DMS 273 treated with DMSO at 0.1 percent for 48 hours (cell line): ENCODE measurements around the gene MDGA2.
"Not testable (repeated sequence)": the region's sequence is repeated elsewhere in the genome, so short reads cannot be mapped to it uniquely, and the experiment has no call there.

Experiments
- DNase-seq: peaks from one replicate; lab custom pipeline; 2025; lab: John Stamatoyannopoulos, UW

MDGA2 gene

DNA sequence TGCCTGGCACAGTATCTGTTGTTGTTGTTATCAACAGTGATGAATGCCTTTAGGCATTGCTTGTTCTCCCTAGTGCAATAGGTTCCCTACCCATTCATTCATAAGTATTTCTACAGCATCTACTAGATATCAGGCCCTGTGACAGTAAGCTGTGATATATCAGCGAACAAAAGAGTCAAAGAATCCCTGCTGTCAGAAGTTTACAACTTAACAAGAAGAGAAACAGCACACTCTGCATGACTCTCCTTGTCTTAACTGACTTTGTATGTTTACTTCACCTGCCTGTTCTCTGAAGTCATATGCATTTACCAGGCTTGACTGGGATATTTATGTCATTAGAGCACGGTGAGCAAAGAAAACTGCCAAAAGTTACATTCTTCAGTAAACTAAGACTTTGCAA is 571.6 kb downstream of the MDGA2 start:
- no peak for DNase-seq

DNA sequence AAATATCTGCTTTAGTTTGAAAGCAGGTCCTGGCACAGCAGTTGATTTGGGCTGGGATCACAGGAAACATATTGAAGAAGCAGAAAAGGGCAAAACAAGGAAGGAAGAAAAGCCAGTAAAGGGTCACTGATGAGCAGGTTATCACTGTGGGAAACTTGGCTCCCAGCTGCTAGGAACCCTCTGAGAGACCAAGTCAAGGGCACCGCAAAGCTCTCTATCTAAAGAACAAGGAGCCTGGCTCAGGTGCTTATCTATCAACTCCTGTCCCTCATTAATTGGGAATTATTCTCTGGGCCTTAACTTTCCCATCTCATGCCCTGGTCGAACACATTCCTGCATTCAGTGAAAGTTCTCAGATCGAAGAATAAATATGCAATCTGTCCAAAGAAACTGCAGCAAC is 572.9 kb downstream of the MDGA2 start:
- DNase-seq, result no peak

DNA sequence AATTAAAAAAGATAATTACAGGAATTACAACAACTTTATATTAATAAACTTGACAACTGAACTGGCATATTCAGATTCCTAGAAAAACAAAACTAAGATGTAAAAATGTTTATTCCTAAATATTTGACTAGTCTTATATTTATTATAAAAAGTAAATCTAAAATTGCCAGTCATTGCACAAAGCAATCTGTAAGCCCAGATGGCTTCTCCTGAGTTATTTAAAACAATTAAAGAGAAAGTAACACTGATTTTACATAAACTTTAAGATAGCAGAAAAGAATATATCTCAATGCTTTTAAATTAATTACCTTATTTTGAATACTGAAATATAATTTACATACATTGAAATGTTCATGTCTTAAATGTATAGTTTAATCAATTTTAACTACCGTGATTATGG is 589.7 kb downstream of the MDGA2 start:
- no peak for DNase-seq

DNA sequence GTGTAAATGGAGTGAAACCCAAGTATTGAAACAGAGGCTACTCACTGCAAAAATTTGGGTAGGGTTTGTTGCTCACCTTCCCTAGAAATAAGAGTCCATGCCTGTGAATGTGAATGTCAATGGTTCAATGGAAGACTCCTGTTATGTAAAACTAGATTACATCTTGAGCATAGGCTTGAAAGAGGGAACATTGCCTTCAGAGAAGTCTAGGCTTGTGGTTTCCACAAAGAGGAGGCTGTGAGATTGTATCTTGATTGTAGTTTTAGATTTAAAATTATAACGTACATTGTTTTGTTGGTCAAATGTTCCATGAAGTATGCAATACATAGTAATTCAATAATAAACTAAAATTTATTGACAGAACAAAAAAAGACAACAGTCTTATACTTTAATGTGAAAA is 610.1 kb downstream of the MDGA2 start:
- no peak for DNase-seq

DNA sequence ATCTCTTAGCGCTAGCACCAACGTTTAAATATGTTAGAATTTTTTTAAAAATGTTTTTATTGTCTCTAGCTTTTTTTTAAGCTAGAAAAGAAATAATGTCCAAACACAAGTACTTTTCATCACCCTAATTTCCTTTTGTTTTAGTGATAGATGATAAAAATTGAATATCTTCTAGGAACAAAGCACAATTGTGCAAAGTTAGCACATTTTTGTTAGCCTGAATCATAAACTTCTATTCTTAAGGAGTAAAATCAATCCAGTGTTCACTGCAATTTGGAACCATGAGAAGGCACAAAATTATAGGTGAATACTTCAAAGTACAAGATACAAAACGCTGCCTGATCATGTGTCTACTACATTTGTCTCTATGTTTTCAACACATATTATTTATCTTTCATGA is 615.4 kb downstream of the MDGA2 start:
- DNase-seq, result no peak

DNA sequence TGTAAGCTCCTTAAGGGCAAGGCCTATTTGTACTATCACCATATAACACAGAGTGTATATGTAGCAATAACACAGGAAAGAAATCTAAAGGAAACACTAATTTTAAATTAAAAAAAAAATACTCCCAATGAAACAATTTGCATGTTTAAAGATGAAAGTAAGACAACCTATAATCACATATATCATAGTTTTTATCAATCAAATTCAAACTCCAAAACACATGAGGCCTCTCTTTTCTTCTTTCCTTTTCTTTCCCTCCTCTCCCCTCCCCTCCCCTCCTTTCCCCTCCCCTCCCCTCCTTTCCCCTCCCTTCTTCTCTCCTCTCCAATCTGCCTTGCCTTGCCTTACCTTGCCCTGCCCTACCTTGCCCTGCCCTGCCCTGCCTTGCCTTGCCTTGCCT is 618.0 kb downstream of the MDGA2 start:
- DNase-seq, result no peak

DNA sequence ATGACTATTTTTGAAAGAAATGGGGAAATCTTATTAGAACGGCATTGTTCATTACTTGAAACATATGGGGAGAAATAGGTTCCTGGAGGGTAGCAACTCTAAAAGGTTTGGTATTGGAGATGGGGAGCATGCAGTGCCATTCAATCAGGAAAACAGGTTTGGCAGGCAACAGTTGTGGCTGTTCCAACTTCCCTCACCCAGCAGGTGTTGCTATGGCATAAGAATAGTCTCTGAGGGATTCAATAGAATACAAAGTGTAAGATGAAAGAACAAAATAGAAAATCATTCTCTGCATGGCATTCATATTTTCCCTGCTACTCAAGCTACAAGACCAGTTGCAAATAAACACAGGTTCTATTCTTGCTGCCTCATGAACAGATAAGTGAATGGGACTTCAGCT is 630.6 kb downstream of the MDGA2 start:
- DNase-seq, result no peak

DNA sequence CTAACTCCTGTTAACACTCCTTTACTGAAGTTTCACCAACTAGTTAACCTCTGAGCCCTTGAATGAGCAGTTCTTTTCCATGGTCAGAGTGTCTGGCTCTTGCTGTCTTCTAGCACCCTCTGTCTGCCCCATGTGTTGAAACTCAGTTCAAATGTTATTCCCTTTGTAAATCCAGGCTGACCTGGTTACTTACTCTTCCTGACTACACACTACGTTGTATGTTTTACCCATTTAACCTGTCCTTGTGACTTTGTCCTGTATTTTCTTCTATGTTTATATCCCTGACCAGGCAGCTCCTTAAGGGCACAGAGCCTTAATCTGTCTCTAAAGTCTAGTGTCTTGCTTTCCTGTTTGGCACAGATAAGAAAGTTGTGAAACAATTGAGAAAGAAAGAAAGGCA is 634.9 kb downstream of the MDGA2 start:
- no peak for DNase-seq

DNA sequence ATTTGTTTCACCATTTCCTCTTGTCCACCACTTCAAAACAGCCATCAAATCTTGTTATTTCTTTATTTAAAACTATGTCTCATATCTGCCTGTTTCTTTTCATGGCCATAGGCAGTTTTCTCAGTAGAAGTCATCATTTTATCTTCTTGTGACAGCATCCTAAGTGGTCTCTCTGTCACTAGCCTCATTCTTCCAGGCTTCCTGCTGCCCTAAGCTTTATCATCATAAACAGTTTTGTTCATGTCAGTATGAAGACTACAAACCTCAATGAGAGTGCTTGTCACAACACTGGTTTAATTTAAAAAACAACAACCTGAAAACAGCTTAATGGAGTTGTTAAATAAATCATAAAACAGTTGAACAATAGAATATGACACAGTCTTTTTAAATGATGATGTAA is 636.1 kb downstream of the MDGA2 start:
- no peak for DNase-seq

DNA sequence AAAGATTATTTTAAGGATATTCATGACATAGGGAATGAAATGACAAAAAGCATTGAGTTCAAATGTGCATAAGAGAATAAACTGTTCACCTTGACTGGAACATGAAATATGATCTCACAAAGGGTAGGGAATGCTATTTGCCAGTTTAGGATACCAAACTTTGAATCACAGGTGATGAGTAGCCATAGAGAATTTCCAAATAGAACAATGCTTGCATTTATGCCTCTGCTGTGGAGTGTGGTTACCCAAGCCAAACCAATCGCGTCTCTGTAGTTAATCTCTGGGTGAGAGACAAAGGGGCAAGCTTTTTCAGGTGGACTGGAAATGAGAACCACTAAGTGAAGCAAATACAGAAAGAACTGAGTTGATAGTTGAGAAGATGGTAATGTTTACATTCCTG is 652.7 kb downstream of the MDGA2 start:
- DNase-seq, result no peak

DNA sequence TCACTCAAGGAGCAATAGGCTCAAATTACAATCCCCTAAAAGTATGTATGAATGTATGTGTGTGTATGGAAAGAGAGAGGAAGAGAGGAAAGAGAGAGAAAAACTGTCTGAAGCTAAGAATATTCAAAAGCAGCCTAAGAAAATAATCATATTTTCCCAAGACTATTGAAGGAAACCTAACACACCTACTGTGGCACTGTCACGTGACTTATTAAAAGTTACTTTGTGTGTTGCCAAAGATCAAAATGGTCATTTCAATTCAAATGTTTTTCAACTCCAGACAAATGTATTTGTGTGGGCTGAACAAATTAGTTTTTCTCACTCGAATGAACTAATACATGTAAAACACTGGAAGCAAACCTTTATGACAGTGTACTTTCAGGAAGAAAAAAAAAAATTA is 654.9 kb downstream of the MDGA2 start:
- DNase-seq, result no peak

DNA sequence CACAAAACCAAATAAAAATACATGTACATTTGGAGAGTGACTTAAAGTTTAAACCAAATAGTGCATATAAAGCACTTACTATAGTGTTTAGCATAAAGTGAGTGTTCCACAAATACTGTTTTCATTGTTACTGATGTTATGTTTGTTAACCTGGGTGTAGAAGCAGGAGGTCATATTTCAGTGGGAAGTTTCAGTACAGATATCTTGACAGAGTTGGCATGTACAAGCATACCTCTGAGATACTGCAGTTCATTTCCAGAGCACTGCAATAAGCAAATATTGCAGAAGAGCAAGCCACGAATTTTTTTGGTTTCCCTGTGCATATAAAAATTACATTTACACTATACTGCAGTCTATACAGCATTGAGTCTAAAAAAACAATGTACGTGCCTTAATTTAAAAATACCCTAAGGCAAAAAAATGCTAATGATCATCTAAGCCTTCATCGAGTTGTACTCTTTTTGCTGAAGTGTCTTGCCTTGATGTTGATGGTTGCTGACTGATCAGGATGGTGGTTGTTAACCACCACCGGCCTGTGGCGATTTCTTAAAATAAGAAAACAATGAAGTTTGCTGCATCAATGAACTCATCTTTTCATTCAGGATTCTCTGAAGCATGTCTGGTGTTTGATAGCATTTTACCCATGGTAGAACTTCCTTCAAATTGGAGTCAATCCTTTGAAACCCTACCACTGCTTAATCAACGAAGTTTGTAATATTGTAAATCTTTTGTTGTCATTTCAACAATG is 662.7 kb downstream of the MDGA2 start:
- DNase-seq, result no peak

DNA sequence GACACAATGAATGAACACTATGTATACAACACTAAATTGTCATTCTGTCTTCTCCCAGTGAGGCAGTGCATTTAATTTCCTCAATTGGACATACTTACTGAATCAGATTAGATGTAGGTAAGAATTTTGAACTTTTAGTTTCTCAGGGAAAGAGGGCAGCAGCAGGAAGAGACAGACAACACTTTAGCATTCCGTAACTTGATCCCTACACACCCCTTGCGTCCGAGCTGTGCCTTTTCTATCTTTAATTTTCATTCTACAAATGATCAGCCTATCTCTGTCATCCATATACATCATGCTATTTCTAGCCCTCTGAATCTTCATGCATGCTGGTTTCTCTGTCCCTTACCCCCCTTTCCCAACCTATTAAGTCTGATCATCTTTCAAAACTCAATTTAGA is 665.8 kb downstream of the MDGA2 start:
- DNase-seq, result no peak

DNA sequence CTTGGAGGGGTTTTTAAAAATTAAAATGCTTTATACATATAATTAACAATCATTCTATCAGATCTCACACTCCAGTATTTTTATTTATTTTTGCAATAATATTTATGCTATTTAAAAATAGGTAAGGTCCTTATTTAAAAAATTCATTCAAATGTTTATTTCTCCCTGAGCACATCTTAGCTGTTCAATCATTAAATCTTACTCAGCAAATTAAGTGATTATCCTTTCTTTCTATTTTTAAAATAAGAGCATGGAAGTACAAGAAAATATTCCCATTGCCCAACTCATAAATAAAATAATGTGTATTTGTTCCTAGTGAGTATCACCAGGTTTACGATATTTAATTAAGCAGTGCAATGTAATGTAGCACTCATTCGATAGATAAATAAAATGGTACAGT is 666.7 kb downstream of the MDGA2 start:
- no peak for DNase-seq

DNA sequence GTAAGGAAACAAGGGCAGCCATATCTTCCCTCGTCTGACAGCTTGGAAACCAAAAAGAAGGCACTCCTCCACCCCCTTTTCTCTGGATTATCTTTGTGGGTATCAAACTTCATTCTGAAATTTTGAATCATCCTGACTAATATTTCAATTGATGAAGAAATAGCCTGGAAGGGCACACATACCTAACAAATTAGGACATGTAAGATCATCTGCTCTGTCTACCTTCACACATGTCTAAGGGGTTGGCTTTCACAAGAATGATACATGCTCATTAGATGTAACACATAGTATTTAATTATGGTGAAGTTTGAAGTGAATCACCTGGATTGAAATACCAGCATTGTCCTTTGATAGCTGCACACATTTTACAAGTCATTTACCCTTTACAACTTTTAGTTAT is 675.7 kb downstream of the MDGA2 start:
- no peak for DNase-seq

DNA sequence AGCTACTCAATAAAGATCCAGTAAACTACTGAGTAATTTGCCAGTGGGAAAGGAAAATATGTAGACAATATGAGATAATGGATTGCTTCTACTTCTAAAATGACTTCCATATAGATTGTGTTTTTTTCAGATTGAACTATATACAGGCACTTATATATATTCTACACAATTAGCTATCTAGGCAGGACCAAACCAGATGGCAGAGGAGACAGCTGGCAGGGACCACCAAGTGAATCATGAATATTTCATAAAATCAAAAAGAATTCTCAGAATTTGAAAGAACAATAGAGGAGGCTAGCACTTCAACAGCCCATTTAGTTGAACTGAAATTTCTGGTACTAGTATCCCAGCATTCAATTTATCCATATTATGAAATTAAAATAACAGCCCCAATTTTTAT is 685.8 kb downstream of the MDGA2 start:
- no peak for DNase-seq

DNA sequence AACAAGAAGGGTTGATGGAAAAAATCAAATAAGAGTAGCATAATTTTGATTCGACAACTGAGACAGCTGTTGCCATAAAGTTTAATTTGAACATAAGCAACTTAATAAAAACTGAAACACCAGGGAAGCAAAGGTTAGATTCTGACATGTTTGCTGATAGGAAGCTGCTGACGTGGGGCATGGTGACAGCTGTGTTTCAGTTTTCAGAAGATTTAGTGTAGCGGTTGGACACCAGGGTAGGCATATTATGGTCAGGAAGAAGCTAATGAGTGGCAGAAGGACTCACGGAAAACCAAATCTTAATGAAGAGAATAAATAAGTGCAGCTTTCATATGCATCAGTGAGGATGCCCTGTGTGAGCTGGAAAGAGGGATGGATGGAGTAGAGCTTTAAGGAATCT is 687.1 kb downstream of the MDGA2 start:
- DNase-seq, result no peak

DNA sequence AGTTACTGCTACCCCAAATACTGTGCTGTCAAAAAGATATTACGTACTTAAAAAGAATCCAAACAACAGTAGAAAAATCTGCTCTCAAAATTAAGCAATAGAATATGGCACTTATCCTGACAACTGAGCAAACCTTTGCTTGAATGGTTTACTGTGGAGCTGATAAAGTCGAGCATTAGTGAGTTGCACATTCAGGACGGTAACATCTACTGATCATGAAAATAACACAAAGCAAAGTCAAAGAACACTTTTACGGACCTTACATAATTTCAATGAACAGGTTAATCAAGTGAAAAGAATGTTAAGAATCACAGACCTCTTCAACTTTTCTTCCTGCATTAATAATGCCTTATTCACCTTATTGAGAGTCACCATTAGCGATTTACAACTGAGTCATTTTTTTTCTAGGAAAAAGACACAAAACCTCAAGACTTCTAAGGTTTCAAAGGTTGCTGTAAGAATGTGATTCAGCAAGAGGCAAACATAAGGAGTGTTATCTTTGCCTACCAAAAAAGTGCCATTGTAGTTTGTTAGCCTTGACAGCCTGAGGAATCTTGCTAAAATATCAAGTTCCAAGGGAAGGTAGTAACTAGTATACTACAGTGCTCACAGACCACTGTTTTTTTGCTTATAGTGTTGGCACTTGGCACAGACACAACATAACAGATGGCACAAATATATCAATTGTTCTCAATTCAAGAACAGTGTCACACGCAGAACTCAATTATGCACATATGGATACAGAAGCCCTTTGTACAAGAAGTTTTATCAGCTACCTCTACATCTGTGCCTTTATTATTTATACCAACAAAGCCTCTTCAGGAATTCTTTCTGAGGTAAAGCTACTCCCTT is 689.6 kb downstream of the MDGA2 start:
- DNase-seq, result no peak

DNA sequence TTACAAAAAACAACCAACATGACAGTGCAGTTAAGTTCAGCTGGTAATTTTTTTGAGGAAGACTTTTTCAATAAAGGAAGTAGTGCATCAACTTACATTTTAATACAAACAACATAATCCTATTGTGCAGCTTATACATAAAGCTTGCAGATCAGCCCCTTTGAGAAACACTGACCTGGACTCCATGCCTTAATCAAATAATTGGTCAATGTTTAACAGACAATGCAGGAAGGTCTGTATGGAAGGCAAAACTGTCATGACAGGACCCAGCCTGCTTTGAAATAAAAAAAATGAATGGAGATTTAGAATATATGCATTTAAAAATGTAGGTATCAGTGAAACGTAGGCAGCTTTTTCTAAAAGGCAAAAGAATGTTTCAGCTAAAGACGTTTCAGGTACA is 702.1 kb downstream of the MDGA2 start:
- no peak for DNase-seq

DNA sequence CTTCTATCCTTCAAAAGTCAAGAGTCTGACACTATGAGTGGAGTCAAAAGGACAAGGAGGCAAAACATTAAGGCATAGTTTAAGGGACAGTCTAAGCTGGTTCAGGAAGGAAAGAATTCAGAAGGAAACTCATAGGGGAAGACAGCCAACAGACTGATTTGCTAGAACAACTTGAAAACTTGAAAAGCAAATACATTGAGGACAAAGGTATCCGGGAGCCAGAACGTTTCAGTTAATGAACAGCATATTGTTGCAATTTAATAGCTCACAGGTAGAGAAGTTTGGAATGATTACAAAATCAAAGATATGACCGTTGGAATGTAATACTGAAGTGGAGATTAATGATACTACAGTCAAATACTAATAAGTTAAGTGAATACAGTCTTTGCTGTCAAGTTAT is 711.0 kb downstream of the MDGA2 start:
- no peak for DNase-seq

DNA sequence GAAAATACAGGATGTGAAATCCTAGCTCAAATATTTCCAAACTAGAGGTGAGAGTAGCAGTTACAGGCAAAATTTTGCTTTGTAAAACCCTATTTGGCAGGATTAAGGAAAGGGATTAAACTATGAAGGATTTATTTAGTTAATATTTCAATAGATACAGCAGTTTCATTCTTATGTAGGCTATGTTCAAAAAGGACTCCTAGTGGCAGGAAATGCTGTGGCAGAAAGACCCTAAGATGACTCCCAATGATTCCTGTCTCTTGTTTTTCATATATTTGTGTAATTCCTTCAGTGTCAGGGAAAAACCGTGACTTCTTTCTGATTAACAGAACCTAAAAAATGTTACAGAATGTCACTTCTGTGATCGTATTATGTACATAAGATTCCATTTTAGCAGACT is 724.3 kb downstream of the MDGA2 start:
- DNase-seq, result no peak

DNA sequence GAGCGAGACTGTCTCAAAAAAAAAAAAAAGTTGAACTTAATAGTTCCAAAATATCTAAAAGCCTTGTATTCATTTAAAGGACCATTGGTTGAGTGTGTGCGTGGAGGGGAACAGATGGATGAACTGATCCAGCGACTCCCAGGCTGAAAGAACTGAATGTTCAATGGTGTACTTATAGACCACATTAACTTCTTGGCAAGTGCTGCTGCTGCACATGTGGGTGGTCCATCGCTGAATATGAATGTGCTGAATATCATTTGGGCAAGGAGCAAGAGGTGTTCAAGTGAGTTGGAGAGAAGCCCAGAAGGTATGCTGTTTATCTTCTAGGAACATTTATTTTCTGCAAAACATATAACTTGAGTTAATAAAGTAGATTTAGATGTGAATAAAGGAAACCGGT is 734.8 kb downstream of the MDGA2 start:
- DNase-seq, result no peak

DNA sequence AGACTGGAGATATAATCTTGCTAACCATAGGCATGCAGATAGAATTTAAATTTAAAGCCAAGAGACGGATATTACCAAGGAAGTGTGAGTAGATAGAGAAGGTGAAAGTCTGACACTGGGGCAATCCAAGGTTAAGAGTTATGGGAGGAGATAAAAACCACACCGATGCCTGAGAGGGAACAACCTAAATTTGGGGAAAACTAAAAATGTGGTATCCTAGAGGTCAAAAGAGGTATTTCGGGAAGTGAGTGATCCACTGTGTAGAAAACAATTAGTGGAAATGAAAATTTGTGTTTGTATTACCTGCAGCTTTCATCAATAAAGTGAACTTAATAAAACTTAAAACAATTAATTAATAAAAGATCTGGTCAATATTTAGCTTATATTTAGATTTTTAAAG is 754.9 kb downstream of the MDGA2 start:
- DNase-seq, result no peak

DNA sequence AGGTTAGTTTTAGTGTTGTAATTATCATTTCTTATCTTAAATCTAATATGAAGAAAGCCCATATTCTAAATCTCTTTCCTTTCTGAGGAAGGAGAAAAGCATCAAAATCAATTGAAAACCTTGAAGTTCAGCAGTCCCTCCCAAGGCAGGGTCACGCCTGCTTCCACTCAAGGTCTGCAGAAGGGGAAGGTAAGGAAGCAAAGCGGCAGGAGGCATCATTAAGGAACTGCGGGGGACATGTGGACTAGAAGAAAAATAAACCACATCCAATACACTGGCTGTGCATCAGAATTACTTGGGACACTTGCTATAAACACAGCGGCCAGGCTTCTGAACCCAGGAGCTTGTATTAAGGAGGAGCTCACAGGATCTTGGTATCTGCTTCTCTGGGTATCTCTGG is 759.9 kb downstream of the MDGA2 start:
- DNase-seq, result not testable (repeated sequence)
